B cell (primary cell): Measurements from ENCODE around the gene PIP4K2A.

Experiments used
- CTCF ChIP-seq: fragments of 200-600 bp; IDR thresholded peaks from one replicate; pipeline ENCODE4 v1.8.0; 2022; ENCODE audit warnings: antibody characterized with exemption, mild to moderate bottlenecking
- EZH2 ChIP-seq: IDR thresholded peaks from 2 replicates; pipeline ENCODE4 v1.6.1; 2012; ENCODE audit warnings: borderline replicate concordance, low read depth, mild to moderate bottlenecking, moderate library complexity, low read length; ENCODE audit not compliant: insufficient read depth, poor library complexity, severe bottlenecking

GRCh38 chr10:22545643-22546042 lies 168.7 kb downstream of the PIP4K2A start:
- TF ChIP-seq CTCF (no peak), EZH2 (no peak)
